GM21381 (cell line): ENCODE data around the gene PANX2.

Source experiments
- ATAC-seq: cut with Tn5 transposase; IDR thresholded peaks from one replicate; pipeline ENCODE4 v1.9.1; 2021; ENCODE audit warnings: mild to moderate bottlenecking, moderate library complexity; ENCODE audit not compliant: unreplicated experiment

The PANX2 gene

GRCh38 chr22:50226063-50226874 lies 55.7 kb downstream of the PANX2 start:
- ATAC-seq = no peak

GRCh38 chr22:50226875-50227165 lies 56.3 kb downstream of the PANX2 start:
- ATAC-seq = no peak

GRCh38 chr22:50227579-50228215 lies 57.2 kb downstream of the PANX2 start:
- no peak for ATAC-seq

GRCh38 chr22:50228366-50228765 lies 57.8 kb downstream of the PANX2 start:
- no peak for ATAC-seq

GRCh38 chr22:50229370-50229769 lies 58.8 kb downstream of the PANX2 start:
- ATAC-seq = no peak
